OCI-LY7 (cell line): Measurements from ENCODE around the gene ANKRD26. TPM values are rescaled to one million over a fixed set of nuclear protein-coding genes. Genes with fewer than 3 reads are reported as not detected.
"Not testable (repeated sequence)": the region's sequence is repeated elsewhere in the genome, so short reads cannot be mapped to it uniquely, and the experiment has no call there.

ENCODE experiments used
- BruUV-seq: library from RNA; stranded (reverse); fragments of 400-500 nt; replicated peaks from 2 replicates; lab custom pipeline; 2021; lab: Mats Ljungman, UMichigan
- CTCF ChIA-PET: fragments of 300-600 bp; sonication (Branson Sonifier 250); formaldehyde crosslinking; loops from one replicate; lab custom pipeline; 2022; ENCODE audit warnings: antibody characterized with exemption; ENCODE audit not compliant: unreplicated experiment; lab: Charles Lee
- POLR2A ChIA-PET: fragments of 300-600 bp; sonication (Branson Sonifier 250); formaldehyde crosslinking; loops from one replicate; lab custom pipeline; 2022; ENCODE audit warnings: antibody characterized with exemption; lab: Charles Lee
- DNase-seq: peaks from one replicate; pipeline ENCODE4 v3.0.0-alpha.2; 2015; ENCODE audit warnings: low spot score
- H2AFZ ChIP-seq: fragments of 200-600 bp; sonication (generic), shearing (Covaris generic); 2 replicates; pipeline ENCODE4 v1.6.1; 2014; ENCODE audit warnings: mild to moderate bottlenecking, antibody characterized with exemption, low read length, moderate library complexity
- H3K27ac ChIP-seq: fragments of 200-600 bp; sonication (generic); 2 replicates; pipeline ENCODE4 v1.5.1; 2014; ENCODE audit warnings: mixed run types, low read depth, mild to moderate bottlenecking, moderate library complexity, low read length, inconsistent platforms; ENCODE audit not compliant: poor library complexity, severe bottlenecking
- H3K36me3 ChIP-seq: fragments of 200-600 bp; sonication (generic); 2 replicates; pipeline ENCODE4 v1.6.1; 2014; ENCODE audit warnings: mild to moderate bottlenecking, antibody characterized with exemption, low read length, moderate library complexity, mixed read lengths; ENCODE audit not compliant: insufficient read depth
- H3K4me1 ChIP-seq: fragments of 200-600 bp; sonication (generic); 2 replicates; pipeline ENCODE4 v1.5.1; 2014; ENCODE audit warnings: mild to moderate bottlenecking, low read length; ENCODE audit not compliant: insufficient read depth, poor library complexity, severe bottlenecking
- H3K4me2 ChIP-seq: fragments of 200-600 bp; sonication (generic); 2 replicates; pipeline ENCODE4 v1.6.1; 2014; ENCODE audit warnings: mild to moderate bottlenecking, low read length
- H3K4me3 ChIP-seq: fragments of 200-600 bp; sonication (generic); 2 replicates; pipeline ENCODE4 v1.5.1; 2014; ENCODE audit warnings: mild to moderate bottlenecking, low read depth, low read length; ENCODE audit not compliant: poor library complexity, severe bottlenecking
- H3K79me2 ChIP-seq: fragments of 200-600 bp; sonication (generic); 2 replicates; pipeline ENCODE4 v1.6.1; 2016; ENCODE audit warnings: low read depth, mild to moderate bottlenecking, low read length, moderate library complexity, mixed read lengths; ENCODE audit not compliant: insufficient read depth
- H3K9me2 ChIP-seq: fragments of 200-600 bp; sonication (generic); 2 replicates; pipeline ENCODE4 v1.6.1; 2016; ENCODE audit warnings: mild to moderate bottlenecking, low read length, mixed read lengths; ENCODE audit not compliant: insufficient read depth
- H3K9me3 ChIP-seq: fragments of 200-600 bp; sonication (generic); 2 replicates; pipeline ENCODE4 v1.6.1; 2014; ENCODE audit warnings: mild to moderate bottlenecking, mixed run types, low read length, mixed read lengths
- H4K20me1 ChIP-seq: fragments of 200-600 bp; sonication (generic); 2 replicates; pipeline ENCODE4 v1.6.1; 2014; ENCODE audit warnings: mild to moderate bottlenecking, antibody characterized with exemption, low read length, moderate library complexity, mixed read lengths; ENCODE audit not compliant: insufficient read depth
- CTCF ChIP-seq: fragments of 200-600 bp; sonication (generic); conservative IDR thresholded peaks from 2 replicates; pipeline ENCODE4 v1.5.1; 2014; ENCODE audit warnings: mild to moderate bottlenecking, antibody characterized with exemption, low read length, moderate library complexity, mixed read lengths
- EZH2phosphoT487 ChIP-seq: fragments of 200-600 bp; sonication (generic); IDR thresholded peaks from 2 replicates; pipeline ENCODE4 v1.6.1; 2018; ENCODE audit warnings: low read depth, borderline replicate concordance, mild to moderate bottlenecking, mixed run types, antibody characterized with exemption, low read length, moderate library complexity, mixed read lengths
- intact Hi-C: fragments of 100-400 bp; cut with micrococcal nuclease; formaldehyde crosslinking; loops from one replicate; pipeline ENCODE4 v1.10.0; 2022; ENCODE audit not compliant: unreplicated experiment
- total RNA-seq, 2 experiments: library from RNA; depleted of rRNA in 1 of 2; stranded (reverse); fragments of >200 nt in 1 of 2; shearing (Covaris generic) in 1 of 2; gene quantifications; 2 replicates each; pipeline ENCODE4 v1.2.3, GENCODE V29; 2014 to 2022

ANKRD26 gene
- total RNA-seq, 2 experiments from 2014 or later: 8.6 to 13.8 TPM

DNA sequence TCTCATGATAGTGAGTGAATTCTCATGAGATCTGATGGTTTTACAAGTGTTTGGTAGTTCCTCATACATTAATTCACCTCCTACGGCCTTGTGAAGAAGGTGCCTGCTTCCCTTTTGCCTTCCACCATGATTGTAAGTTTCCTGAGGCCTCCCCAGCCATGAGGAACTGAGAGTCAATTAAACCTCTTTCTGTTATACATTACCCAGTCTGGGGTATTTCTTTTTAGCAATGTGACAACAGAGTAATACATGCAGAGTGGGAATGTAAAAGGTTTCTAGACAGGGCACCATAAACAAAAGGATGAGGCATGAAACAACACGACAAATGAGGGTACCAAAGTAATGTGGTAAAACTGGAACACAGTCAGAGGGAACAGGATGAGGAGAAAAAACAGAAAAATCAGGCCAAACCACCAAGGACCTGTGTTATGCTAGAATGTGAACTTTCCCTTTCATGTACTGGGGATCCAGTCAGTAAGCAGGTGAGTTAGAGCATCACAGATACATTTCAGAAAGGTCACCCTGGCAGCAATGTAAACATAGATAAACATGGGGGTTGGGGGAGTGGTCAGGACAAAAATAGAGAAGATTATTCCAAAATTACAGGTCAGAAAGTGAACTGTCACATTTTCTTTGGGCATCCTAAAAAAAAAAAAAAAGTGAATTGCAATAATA, 31.9 kb downstream of the ANKRD26 start:
- ChIA-PET CTCF (no interaction called here), POLR2A (no interaction called here)
- TF ChIP-seq CTCF (no peak), EZH2phosphoT487 (no peak)
- H3K9me3 ChIP-seq: no peaks in the 10 kb centered on the region
- H3K4me1 ChIP-seq: no peaks in the 10 kb centered on the region
- no peak for DNase-seq
- no peak overlapping the region for H3K4me2 ChIP-seq
- H3K9me2 ChIP-seq: no peaks in the 10 kb centered on the region
- intact Hi-C loops: no loop called here
- peaks cover 62% of the 10 kb centered on the region for H3K36me3 ChIP-seq
- no peaks in the 10 kb centered on the region for H3K79me2 ChIP-seq
- no peak overlapping the region for H2AFZ ChIP-seq
- BruUV-seq: no TSS peak
- H3K27ac ChIP-seq: no peak overlapping the region
- no peaks in the 10 kb centered on the region for H4K20me1 ChIP-seq
- H3K4me3 ChIP-seq: no peak overlapping the region

DNA sequence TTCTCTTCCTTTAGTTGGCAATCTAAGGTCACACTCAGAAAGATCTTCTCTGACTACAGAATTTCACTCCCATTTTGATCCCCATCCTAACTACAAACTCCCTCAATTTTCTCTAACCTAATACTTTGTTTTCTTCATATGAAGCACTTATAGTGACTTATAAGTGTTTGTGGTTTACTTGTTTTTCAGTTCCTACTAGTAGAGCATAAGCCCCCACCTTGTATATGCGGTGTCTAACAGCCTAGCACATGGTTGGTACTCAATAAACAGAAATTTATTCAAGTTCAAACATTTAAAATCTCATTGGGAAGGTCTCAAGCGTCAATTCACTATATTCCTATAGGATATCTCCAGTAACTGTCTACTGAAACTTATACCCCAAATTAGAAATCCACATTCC, 35.2 kb downstream of the ANKRD26 start:
- H4K20me1 ChIP-seq: no peaks in the 10 kb centered on the region
- peaks cover 49% of the 10 kb centered on the region for H3K36me3 ChIP-seq
- BruUV-seq: TSS peak; percentile 35
- H3K4me3 ChIP-seq: no peak overlapping the region
- no peaks in the 10 kb centered on the region for H3K4me1 ChIP-seq
- no peak overlapping the region for H3K4me2 ChIP-seq
- H3K27ac ChIP-seq: no peak overlapping the region
- H3K9me3 ChIP-seq: no peaks in the 10 kb centered on the region
- ChIA-PET POLR2A (no interaction called here), CTCF (no interaction called here)
- no peak for TF ChIP-seq EZH2phosphoT487
- TF ChIP-seq CTCF: no peak
- H2AFZ ChIP-seq: no peak overlapping the region
- no peaks in the 10 kb centered on the region for H3K79me2 ChIP-seq
- no peak for DNase-seq
- no peaks in the 10 kb centered on the region for H3K9me2 ChIP-seq
- intact Hi-C loops: no loop called here

DNA sequence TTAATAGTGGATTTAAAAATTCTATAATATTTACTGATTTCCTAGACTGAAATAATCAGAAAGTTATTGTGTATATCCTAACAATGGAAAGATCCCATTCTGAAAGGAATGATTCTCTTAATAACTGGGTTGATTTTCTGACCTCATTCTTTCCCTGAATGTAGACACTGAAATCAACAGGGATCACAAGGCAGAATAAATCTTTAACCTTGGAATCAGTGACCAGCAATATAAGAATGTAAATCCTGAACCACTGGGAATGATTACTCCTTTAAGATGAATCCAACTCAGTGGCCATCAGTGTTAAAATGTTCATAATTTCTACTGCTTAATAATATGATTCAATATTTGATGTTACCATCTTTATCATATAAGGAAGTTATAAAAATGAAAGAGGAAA, 47.6 kb downstream of the ANKRD26 start:
- no TSS peak for BruUV-seq
- peaks cover 22% of the 10 kb centered on the region; the same call in 1 of the 2 replicates for H3K36me3 ChIP-seq
- intact Hi-C loops: no loop called here
- no peak for DNase-seq
- no peaks in the 10 kb centered on the region for H3K9me3 ChIP-seq
- no peak overlapping the region for H3K4me3 ChIP-seq
- no peak overlapping the region for H3K4me2 ChIP-seq
- no peak overlapping the region for H2AFZ ChIP-seq
- no peak overlapping the region for H3K27ac ChIP-seq
- no peaks in the 10 kb centered on the region for H3K79me2 ChIP-seq
- no peaks in the 10 kb centered on the region for H3K9me2 ChIP-seq
- no peaks in the 10 kb centered on the region for H4K20me1 ChIP-seq
- CTCF ChIA-PET: no interaction called here
- TF ChIP-seq CTCF (no peak), EZH2phosphoT487 (no peak)
- peaks cover 4% of the 10 kb centered on the region for H3K4me1 ChIP-seq
- POLR2A ChIA-PET: no interaction called here

DNA sequence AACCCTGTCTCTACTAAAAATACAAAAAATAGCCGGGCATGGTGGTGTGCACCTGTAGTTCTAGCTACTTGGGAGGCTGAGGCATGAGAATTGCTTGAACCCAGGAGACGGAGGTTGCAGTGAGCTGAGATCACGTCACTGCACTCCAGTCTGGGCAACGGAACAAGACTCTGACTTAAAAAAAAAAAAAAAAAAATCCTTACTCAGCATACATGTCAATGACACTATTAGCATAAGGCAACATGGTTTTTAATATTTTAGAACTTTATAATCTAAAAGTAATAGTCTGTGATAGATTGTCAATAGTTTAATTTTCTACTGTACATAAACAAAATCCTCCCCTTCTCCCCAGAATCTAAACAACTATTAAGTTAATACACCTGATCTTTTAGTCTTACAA, 55.0 kb downstream of the ANKRD26 start:
- H3K27ac ChIP-seq, H3K79me2 ChIP-seq, H3K4me3 ChIP-seq, H3K4me2 ChIP-seq, intact Hi-C loops, BruUV-seq, H3K9me2 ChIP-seq, H3K9me3 ChIP-seq, DNase-seq, H2AFZ ChIP-seq, H3K4me1 ChIP-seq, H4K20me1 ChIP-seq, CTCF ChIA-PET: not testable (repeated sequence)
- H3K36me3 ChIP-seq: peaks cover 32% of the 10 kb centered on the region
- POLR2A ChIA-PET: interaction anchor here (0.8 to 1.3 kb wide), 2 partner anchors 32 to 35 kb away, joined by 3 read pairs; no protein-coding TSS in a partner anchor
